Cardiac muscle cell (in vitro differentiated cells and primary cell): Measurements from ENCODE around the gene TCF7L1. TPM values are rescaled to one million over a fixed set of nuclear protein-coding genes. Genes with fewer than 3 reads are reported as not detected.

Experiments used
- DNase-seq, 2 donors: peaks; one replicate each; pipeline versions ENCODE4 v3.0.0 to v3.0.0-alpha.2; 2010 to 2017; ENCODE audit warnings: low read depth in 1 of 2, low spot score in 1 of 2
- H3K27ac ChIP-seq: fragments of 200-600 bp; sonication (generic); 2 replicates; pipeline ENCODE4 v1.5.1; 2016
- H3K27me3 ChIP-seq: fragments of 200-600 bp; sonication (generic); 2 replicates; pipeline ENCODE4 v1.6.0; 2016; ENCODE audit warnings: control low read depth
- H3K36me3 ChIP-seq: fragments of 200-600 bp; sonication (generic); 2 replicates; pipeline ENCODE4 v1.5.1; 2016; ENCODE audit warnings: control low read depth
- H3K4me1 ChIP-seq: fragments of 200-600 bp; sonication (generic); 2 replicates; pipeline ENCODE4 v1.8.1; 2017; ENCODE audit warnings: low read depth, mild to moderate bottlenecking, mixed run types
- H3K4me3 ChIP-seq: fragments of 200-600 bp; sonication (generic); 2 replicates; pipeline ENCODE4 v1.5.1; 2016; ENCODE audit warnings: mild to moderate bottlenecking
- H3K9me3 ChIP-seq: fragments of 200-600 bp; sonication (generic); 2 replicates; pipeline ENCODE4 v1.5.1; 2017; ENCODE audit warnings: low read depth, mild to moderate bottlenecking, control low read depth
- CTCF ChIP-seq: IDR thresholded peaks from 2 replicates; pipeline ENCODE4 v1.5.1; 2012; ENCODE audit warnings: low read depth, mild to moderate bottlenecking, low read length
- polyA plus RNA-seq: library from polyadenylated mRNA; unstranded; fragments of >200 nt; fragmentation: Nextera tagmentation; extraction: Ambion mirVana; gene quantifications from 2 replicates; pipeline ENCODE4 v1.2.1, GENCODE V29; 2016
- total RNA-seq: library from RNA; depleted of rRNA; stranded (reverse); fragments of >200 nt; gene quantifications from 2 replicates; pipeline ENCODE4 v1.2.3, GENCODE V29; 2016

TCF7L1 gene
- total and polyA plus RNA-seq, 2 experiments from 2014 or later, result 5.3 to 10.0 TPM

- no peak for TF ChIP-seq CTCF
- Histone ChIP-seq H3K4me3 (no peak overlapping the region), H3K4me1 (peaks cover 49% of the 10 kb centered on the region), H3K9me3 (no peaks in the 10 kb centered on the region), H3K27ac (no peak overlapping the region), H3K27me3 (no peaks in the 10 kb centered on the region), H3K36me3 (no peaks in the 10 kb centered on the region)
- no peak for DNase-seq
These were observed 113.2 kb downstream of the TCF7L1 start for GRCh38 chr2:85246348-85246747.

- Histone ChIP-seq H3K9me3 (no peaks in the 10 kb centered on the region), H3K36me3 (no peaks in the 10 kb centered on the region), H3K4me3 (no peak overlapping the region), H3K4me1 (peaks cover 49% of the 10 kb centered on the region), H3K27ac (no peak overlapping the region), H3K27me3 (no peaks in the 10 kb centered on the region)
- TF ChIP-seq CTCF, result no peak
- no peak for DNase-seq
These were observed 114.4 kb downstream of the TCF7L1 start for GRCh38 chr2:85247610-85248009.

GRCh38 chr2:85248773-85249509 lies 115.7 kb downstream of the TCF7L1 start:
- DNase-seq, result peak in 1 of 2 donors; percentile 96
- H3K9me3 ChIP-seq, result no peaks in the 10 kb centered on the region
- no peaks in the 10 kb centered on the region for H3K36me3 ChIP-seq
- TF ChIP-seq CTCF, result no peak
- peak overlapping the region; percentile 6 for H3K27ac ChIP-seq
- H3K4me3 ChIP-seq, result no peak overlapping the region
- H3K27me3 ChIP-seq, result no peaks in the 10 kb centered on the region
- peaks cover 52% of the 10 kb centered on the region for H3K4me1 ChIP-seq

- no peak overlapping the region for H3K27ac ChIP-seq
- TF ChIP-seq CTCF, result no peak
- peaks cover 54% of the 10 kb centered on the region for H3K4me1 ChIP-seq
- no peaks in the 10 kb centered on the region for H3K36me3 ChIP-seq
- H3K27me3 ChIP-seq, result no peaks in the 10 kb centered on the region
- DNase-seq, result peak in 1 of 2 donors; percentile 79
- H3K4me3 ChIP-seq, result no peak overlapping the region
- no peaks in the 10 kb centered on the region for H3K9me3 ChIP-seq
These were observed 116.9 kb downstream of the TCF7L1 start for GRCh38 chr2:85250045-85250444.

GRCh38 chr2:85251070-85251616 lies 118.0 kb downstream of the TCF7L1 start:
- no peak for DNase-seq
- no peaks in the 10 kb centered on the region for H3K36me3 ChIP-seq
- peak overlapping the region; percentile 12 for H3K27ac ChIP-seq
- peaks cover 57% of the 10 kb centered on the region for H3K4me1 ChIP-seq
- no peaks in the 10 kb centered on the region for H3K27me3 ChIP-seq
- TF ChIP-seq CTCF, result no peak
- H3K4me3 ChIP-seq, result no peak overlapping the region
- no peaks in the 10 kb centered on the region for H3K9me3 ChIP-seq
